ENCODE results near the gene ZNF549.
"Not testable (repeated sequence)": the region's sequence is repeated elsewhere in the genome, so short reads cannot be mapped to it uniquely, and the experiment has no call there.

Gene ZNF549

GRCh38 chr19:57527136-57527881 is at the start of gene ZNF549:
Gene ZNF549, plus strand, starts transcription at chr19:57527356. Its CDS starts 218 bp downstream, at chr19:57527574.
- in situ Hi-C loops (cut with MboI; ENCODE audit: low sequenced_read_pairs): no loop called here

GRCh38 chr19:57487477-57488298 is 39.5 kb upstream of the ZNF549 start, which contains the start of gene ZNF419:
Gene ZNF419, plus strand, starts transcription at chr19:57487750. Its CDS starts 201 bp downstream, at chr19:57487951.
- in situ Hi-C loops (cut with MboI; ENCODE audit: low sequenced_read_pairs): not testable (repeated sequence)

- in situ Hi-C loops (cut with MboI; ENCODE audit: low sequenced_read_pairs): not testable (repeated sequence)
These were observed 38.9 kb upstream of the ZNF549 start for GRCh38 chr19:57488299-57488644.

GRCh38 chr19:57499332-57499679 is 27.9 kb upstream of the ZNF549 start:
- in situ Hi-C loops (cut with MboI; ENCODE audit: low sequenced_read_pairs): not testable (repeated sequence)

- in situ Hi-C loops (cut with MboI; ENCODE audit: low sequenced_read_pairs): not testable (repeated sequence)
These were observed 27.3 kb upstream of the ZNF549 start, which contains the start of gene ZNF773 for GRCh38 chr19:57499680-57500395. Gene ZNF773, plus strand, starts transcription at chr19:57499938. Its CDS starts 143 bp downstream, at chr19:57500081.

GRCh38 chr19:57500400-57500799 is 26.8 kb upstream of the ZNF549 start:
- in situ Hi-C loops (cut with MboI; ENCODE audit: low sequenced_read_pairs): not testable (repeated sequence)

GRCh38 chr19:57506163-57506562 is 21.0 kb upstream of the ZNF549 start:
- in situ Hi-C loops (cut with MboI; ENCODE audit: low sequenced_read_pairs): no loop called here

- in situ Hi-C loops (cut with MboI; ENCODE audit: low sequenced_read_pairs): no loop called here
These were observed 15.7 kb upstream of the ZNF549 start for GRCh38 chr19:57511484-57511883.

- in situ Hi-C loops (cut with MboI; ENCODE audit: low sequenced_read_pairs): no loop called here
These were observed 14.3 kb upstream of the ZNF549 start for GRCh38 chr19:57512845-57513244.

GRCh38 chr19:57515255-57515654 is 11.9 kb upstream of the ZNF549 start:
- in situ Hi-C loops (cut with MboI; ENCODE audit: low sequenced_read_pairs): no loop called here

- in situ Hi-C loops (cut with MboI; ENCODE audit: low sequenced_read_pairs): not testable (repeated sequence)
These were observed 9.1 kb upstream of the ZNF549 start for GRCh38 chr19:57518021-57518420.

- in situ Hi-C loops (cut with MboI; ENCODE audit: low sequenced_read_pairs): no loop called here
These were observed 10.9 kb downstream of the ZNF549 start for GRCh38 chr19:57537953-57538547.

GRCh38 chr19:57546513-57546912 is 19.4 kb downstream of the ZNF549 start:
- in situ Hi-C loops (cut with MboI; ENCODE audit: low sequenced_read_pairs): no loop called here

- in situ Hi-C loops (cut with MboI; ENCODE audit: low sequenced_read_pairs): no loop called here
These were observed 25.3 kb downstream of the ZNF549 start for GRCh38 chr19:57552432-57552831.

- in situ Hi-C loops (cut with MboI; ENCODE audit: low sequenced_read_pairs): no loop called here
These were observed 30.5 kb downstream of the ZNF549 start for GRCh38 chr19:57557659-57558058.

- in situ Hi-C loops (cut with MboI; ENCODE audit: low sequenced_read_pairs): no loop called here
These were observed 31.4 kb downstream of the ZNF549 start for GRCh38 chr19:57558525-57558924.

GRCh38 chr19:57559008-57559403 is 31.9 kb downstream of the ZNF549 start:
- in situ Hi-C loops (cut with MboI; ENCODE audit: low sequenced_read_pairs): no loop called here

- in situ Hi-C loops (cut with MboI; ENCODE audit: low sequenced_read_pairs): no loop called here
These were observed 32.4 kb downstream of the ZNF549 start, which contains the start of gene ZNF550 for GRCh38 chr19:57559404-57560025. Gene ZNF550, minus strand, starts transcription at chr19:57559863. Its CDS starts 181 bp downstream, at chr19:57559682.

- in situ Hi-C loops (cut with MboI; ENCODE audit: low sequenced_read_pairs): no loop called here
These were observed 32.9 kb downstream of the ZNF549 start for GRCh38 chr19:57560049-57560491.

GRCh38 chr19:57563547-57563946 is 36.4 kb downstream of the ZNF549 start:
- in situ Hi-C loops (cut with MboI; ENCODE audit: low sequenced_read_pairs): no loop called here
